ENCODE data around the gene RBM19.
"Not testable (repeated sequence)": the region's sequence is repeated elsewhere in the genome, so short reads cannot be mapped to it uniquely, and the experiment has no call there.

RBM19 gene

GRCh38 chr12:113909776-113910420 lies 56.2 kb downstream of the RBM19 start:
- Histone ChIP-seq H3K9me3 (ENCODE audit: control insufficient read depth, insufficient read depth, low read depth, low read length) (no peaks in the 10 kb centered on the region), H3K27ac (ENCODE audit: low read depth, low read length) (no peak overlapping the region), H3K36me3 (ENCODE audit: control insufficient read depth, insufficient read depth, low read length) (peaks cover 56% of the 10 kb centered on the region), H3K4me1 (ENCODE audit: control insufficient read depth, insufficient read depth, low read length) (0 out of 2 replicates have a peak, but pooled peaks cover 3% of the 10 kb centered on the region), H3K4me3 (ENCODE audit: low read depth, low read length) (no peak overlapping the region), H3K9ac (ENCODE audit: low read length) (no peak overlapping the region), H3K27me3 (ENCODE audit: control insufficient read depth, insufficient read depth, low read length) (no peaks in the 10 kb centered on the region)

GRCh38 chr12:113908584-113909100 lies 57.5 kb downstream of the RBM19 start:
- Histone ChIP-seq H3K4me1 (ENCODE audit: control insufficient read depth, insufficient read depth, low read length) (0 out of 2 replicates have a peak, but pooled peaks cover 3% of the 10 kb centered on the region), H3K9me3 (ENCODE audit: control insufficient read depth, insufficient read depth, low read depth, low read length) (no peaks in the 10 kb centered on the region), H3K9ac (ENCODE audit: low read length) (no peak overlapping the region), H3K27me3 (ENCODE audit: control insufficient read depth, insufficient read depth, low read length) (no peaks in the 10 kb centered on the region), H3K36me3 (ENCODE audit: control insufficient read depth, insufficient read depth, low read length) (peaks cover 56% of the 10 kb centered on the region), H3K4me3 (ENCODE audit: low read depth, low read length) (no peak overlapping the region), H3K27ac (ENCODE audit: low read depth, low read length) (no peak overlapping the region)

- H3K4me1 ChIP-seq (ENCODE audit: control insufficient read depth, insufficient read depth, low read length) = no peaks in the 10 kb centered on the region
- no peaks in the 10 kb centered on the region for H3K27me3 ChIP-seq (ENCODE audit: control insufficient read depth, insufficient read depth, low read length)
- H3K27ac ChIP-seq (ENCODE audit: low read depth, low read length) = no peak overlapping the region
- H3K9me3 ChIP-seq (ENCODE audit: control insufficient read depth, insufficient read depth, low read depth, low read length) = no peaks in the 10 kb centered on the region
- no peak overlapping the region for H3K4me3 ChIP-seq (ENCODE audit: low read depth, low read length)
- H3K36me3 ChIP-seq (ENCODE audit: control insufficient read depth, insufficient read depth, low read length) = peaks cover 58% of the 10 kb centered on the region
- no peak overlapping the region for H3K9ac ChIP-seq (ENCODE audit: low read length)
These were observed 58.5 kb downstream of the RBM19 start for GRCh38 chr12:113907446-113908180.

GRCh38 chr12:113906411-113907200 lies 59.5 kb downstream of the RBM19 start:
- Histone ChIP-seq H3K27me3 (ENCODE audit: control insufficient read depth, insufficient read depth, low read length) (no peaks in the 10 kb centered on the region), H3K4me3 (ENCODE audit: low read depth, low read length) (no peak overlapping the region), H3K4me1 (ENCODE audit: control insufficient read depth, insufficient read depth, low read length) (no peaks in the 10 kb centered on the region), H3K9ac (ENCODE audit: low read length) (no peak overlapping the region), H3K36me3 (ENCODE audit: control insufficient read depth, insufficient read depth, low read length) (peaks cover 54% of the 10 kb centered on the region), H3K9me3 (ENCODE audit: control insufficient read depth, insufficient read depth, low read depth, low read length) (no peaks in the 10 kb centered on the region), H3K27ac (ENCODE audit: low read depth, low read length) (no peak overlapping the region)

GRCh38 chr12:113905829-113906228 lies 60.3 kb downstream of the RBM19 start:
- H3K4me1 ChIP-seq (ENCODE audit: control insufficient read depth, insufficient read depth, low read length) = no peaks in the 10 kb centered on the region
- H3K27me3 ChIP-seq (ENCODE audit: control insufficient read depth, insufficient read depth, low read length) = no peaks in the 10 kb centered on the region
- peaks cover 46% of the 10 kb centered on the region for H3K36me3 ChIP-seq (ENCODE audit: control insufficient read depth, insufficient read depth, low read length)
- H3K9me3 ChIP-seq (ENCODE audit: control insufficient read depth, insufficient read depth, low read depth, low read length) = no peaks in the 10 kb centered on the region
- H3K4me3 ChIP-seq (ENCODE audit: low read depth, low read length) = no peak overlapping the region
- H3K9ac ChIP-seq (ENCODE audit: low read length) = no peak overlapping the region
- no peak overlapping the region for H3K27ac ChIP-seq (ENCODE audit: low read depth, low read length)

GRCh38 chr12:113903381-113903863 lies 62.7 kb downstream of the RBM19 start:
- no peak overlapping the region for H3K27ac ChIP-seq (ENCODE audit: low read depth, low read length)
- no peak overlapping the region for H3K4me3 ChIP-seq (ENCODE audit: low read depth, low read length)
- peaks cover 14% of the 10 kb centered on the region for H3K4me1 ChIP-seq (ENCODE audit: control insufficient read depth, insufficient read depth, low read length)
- no peak overlapping the region for H3K9ac ChIP-seq (ENCODE audit: low read length)
- no peaks in the 10 kb centered on the region for H3K27me3 ChIP-seq (ENCODE audit: control insufficient read depth, insufficient read depth, low read length)
- H3K9me3 ChIP-seq (ENCODE audit: control insufficient read depth, insufficient read depth, low read depth, low read length) = no peaks in the 10 kb centered on the region
- H3K36me3 ChIP-seq (ENCODE audit: control insufficient read depth, insufficient read depth, low read length) = peaks cover 23% of the 10 kb centered on the region; the same call in 1 of the 2 replicates

- peaks cover 17% of the 10 kb centered on the region; the same call in 1 of the 2 replicates for H3K36me3 ChIP-seq (ENCODE audit: control insufficient read depth, insufficient read depth, low read length)
- H3K27me3 ChIP-seq (ENCODE audit: control insufficient read depth, insufficient read depth, low read length); H3K9me3 ChIP-seq (ENCODE audit: control insufficient read depth, insufficient read depth, low read depth, low read length); H3K9ac ChIP-seq (ENCODE audit: low read length); H3K27ac ChIP-seq (ENCODE audit: low read depth, low read length); H3K4me3 ChIP-seq (ENCODE audit: low read depth, low read length): not testable (repeated sequence)
- peaks cover 18% of the 10 kb centered on the region for H3K4me1 ChIP-seq (ENCODE audit: control insufficient read depth, insufficient read depth, low read length)
These were observed 64.8 kb downstream of the RBM19 start for GRCh38 chr12:113901319-113901718.

- Histone ChIP-seq H3K9ac (ENCODE audit: low read length) (no peak overlapping the region), H3K9me3 (ENCODE audit: control insufficient read depth, insufficient read depth, low read depth, low read length) (no peaks in the 10 kb centered on the region), H3K36me3 (ENCODE audit: control insufficient read depth, insufficient read depth, low read length) (peaks cover 17% of the 10 kb centered on the region; the same call in 1 of the 2 replicates), H3K4me3 (ENCODE audit: low read depth, low read length) (no peak overlapping the region), H3K4me1 (ENCODE audit: control insufficient read depth, insufficient read depth, low read length) (peaks cover 22% of the 10 kb centered on the region), H3K27me3 (ENCODE audit: control insufficient read depth, insufficient read depth, low read length) (no peaks in the 10 kb centered on the region), H3K27ac (ENCODE audit: low read depth, low read length) (no peak overlapping the region)
These were observed 65.4 kb downstream of the RBM19 start for GRCh38 chr12:113900716-113901115.

- Histone ChIP-seq H3K4me1 (ENCODE audit: control insufficient read depth, insufficient read depth, low read length) (peaks cover 22% of the 10 kb centered on the region), H3K9me3 (ENCODE audit: control insufficient read depth, insufficient read depth, low read depth, low read length) (no peaks in the 10 kb centered on the region), H3K36me3 (ENCODE audit: control insufficient read depth, insufficient read depth, low read length) (peaks cover 17% of the 10 kb centered on the region; the same call in 1 of the 2 replicates), H3K4me3 (ENCODE audit: low read depth, low read length) (no peak overlapping the region), H3K27ac (ENCODE audit: low read depth, low read length) (peak overlapping the region; percentile 58; the same call in 1 of the 2 replicates), H3K9ac (ENCODE audit: low read length) (peak overlapping the region; percentile 21), H3K27me3 (ENCODE audit: control insufficient read depth, insufficient read depth, low read length) (no peaks in the 10 kb centered on the region)
These were observed 66.3 kb downstream of the RBM19 start for GRCh38 chr12:113899561-113900471.

- no peaks in the 10 kb centered on the region for H3K27me3 ChIP-seq (ENCODE audit: control insufficient read depth, insufficient read depth, low read length)
- H3K27ac ChIP-seq (ENCODE audit: low read depth, low read length) = peak overlapping the region; percentile 58; the same call in 1 of the 2 replicates
- peaks cover 22% of the 10 kb centered on the region for H3K4me1 ChIP-seq (ENCODE audit: control insufficient read depth, insufficient read depth, low read length)
- H3K9ac ChIP-seq (ENCODE audit: low read length) = peak overlapping the region; percentile 21
- H3K4me3 ChIP-seq (ENCODE audit: low read depth, low read length) = no peak overlapping the region
- peaks cover 10% of the 10 kb centered on the region; the same call in 1 of the 2 replicates for H3K36me3 ChIP-seq (ENCODE audit: control insufficient read depth, insufficient read depth, low read length)
- no peaks in the 10 kb centered on the region for H3K9me3 ChIP-seq (ENCODE audit: control insufficient read depth, insufficient read depth, low read depth, low read length)
These were observed 67.0 kb downstream of the RBM19 start for GRCh38 chr12:113899042-113899560.
